ENCODE measurements around the gene DNAH17. TPM values are rescaled to one million over a fixed set of nuclear protein-coding genes. Genes with fewer than 3 reads are reported as not detected.

Gene DNAH17
- total RNA-seq, 1 donor from 2014 or later = not detected

GRCh38 chr17:78429618-78429995, 147.6 kb downstream of the DNAH17 start:
- H3K4me3 ChIP-seq (ENCODE audit: low read depth, low read length) = no peak overlapping the region
- no peak for DNase-seq (ENCODE audit: low read depth)
- no peak for TF ChIP-seq CTCF (conservative IDR thresholded peaks at IDR 0.05; ENCODE audit: low read depth, low read length)

GRCh38 chr17:78428836-78429617, 148.2 kb downstream of the DNAH17 start:
- no peak overlapping the region for H3K4me3 ChIP-seq (ENCODE audit: low read depth, low read length)
- no peak for DNase-seq (ENCODE audit: low read depth)
- no peak for TF ChIP-seq CTCF (conservative IDR thresholded peaks at IDR 0.05; ENCODE audit: low read depth, low read length)

- no peak overlapping the region for H3K4me3 ChIP-seq (ENCODE audit: low read depth, low read length)
- no peak for DNase-seq (ENCODE audit: low read depth)
- no peak for TF ChIP-seq CTCF (conservative IDR thresholded peaks at IDR 0.05; ENCODE audit: low read depth, low read length)
Measured at GRCh38 chr17:78428025-78428575, 149.1 kb downstream of the DNAH17 start.

GRCh38 chr17:78427140-78427539, 150.1 kb downstream of the DNAH17 start:
- no peak for TF ChIP-seq CTCF (conservative IDR thresholded peaks at IDR 0.05; ENCODE audit: low read depth, low read length)
- no peak for DNase-seq (ENCODE audit: low read depth)
- no peak overlapping the region for H3K4me3 ChIP-seq (ENCODE audit: low read depth, low read length)

- no peak overlapping the region for H3K4me3 ChIP-seq (ENCODE audit: low read depth, low read length)
- no peak for TF ChIP-seq CTCF (conservative IDR thresholded peaks at IDR 0.05; ENCODE audit: low read depth, low read length)
- no peak for DNase-seq (ENCODE audit: low read depth)
Measured at GRCh38 chr17:78426293-78426879, 150.8 kb downstream of the DNAH17 start.

- TF ChIP-seq CTCF (conservative IDR thresholded peaks at IDR 0.05; ENCODE audit: low read depth, low read length) = no peak
- H3K4me3 ChIP-seq (ENCODE audit: low read depth, low read length) = no peak overlapping the region
- DNase-seq (ENCODE audit: low read depth) = no peak
Measured at GRCh38 chr17:78425429-78425828, 151.8 kb downstream of the DNAH17 start.
